ENCODE measurements around the gene CDC42EP1.

The CDC42EP1 gene

DNA sequence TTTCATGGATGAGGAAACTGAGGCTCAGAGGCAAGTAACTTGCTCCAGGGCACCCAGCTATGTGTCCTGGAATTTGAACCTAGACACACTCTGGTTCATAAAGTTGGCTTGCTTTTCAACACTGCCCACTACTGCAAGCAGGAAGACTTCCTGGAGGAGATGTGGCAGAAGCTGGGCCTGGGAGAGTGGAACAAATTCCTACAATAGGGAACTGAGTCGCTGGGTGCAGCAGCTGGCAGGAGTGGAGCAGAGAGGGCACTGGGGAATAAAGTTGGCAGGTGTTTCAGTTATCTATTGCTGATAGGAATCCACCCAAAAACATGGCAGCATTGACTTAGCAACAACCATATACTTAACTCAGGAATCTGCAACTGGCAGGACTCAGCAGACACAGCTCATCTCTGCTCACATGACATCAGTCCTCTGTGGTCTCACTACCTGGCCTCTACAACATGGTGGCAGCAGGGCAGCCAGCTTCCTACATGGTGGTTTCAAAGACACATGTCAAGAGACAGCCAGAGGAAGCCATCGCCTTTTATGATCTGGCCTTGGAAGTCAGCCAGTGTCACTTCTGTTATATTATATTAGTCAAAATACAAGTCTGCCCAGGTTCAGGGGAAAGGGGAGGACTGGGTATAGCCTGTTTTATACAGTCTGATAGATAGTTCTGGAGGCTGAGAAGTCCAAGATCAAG lies 30.5 kb upstream of the CDC42EP1 start:
- Histone ChIP-seq H3K36me3 (replicated peaks; ENCODE audit: insufficient read depth, low read length) (no peaks in the 10 kb centered on the region), H3K4me2 (ENCODE audit: low read depth, low read length) (no peak overlapping the region), H3K27me3 (replicated peaks; ENCODE audit: insufficient read depth, low read length) (peaks cover 25% of the 10 kb centered on the region), H3K9me3 (replicated peaks; ENCODE audit: insufficient read depth, low read length) (no peaks in the 10 kb centered on the region), H3K79me2 (ENCODE audit: low read length) (no peaks in the 10 kb centered on the region), H4K20me1 (ENCODE audit: insufficient read depth, low read length) (no peaks in the 10 kb centered on the region), H3K9ac (ENCODE audit: low read length) (no peak overlapping the region), H3K4me3 (ENCODE audit: low read length) (no peak overlapping the region), H3K9me2 (replicated peaks; ENCODE audit: insufficient read depth, low read length) (no peaks in the 10 kb centered on the region), H2AFZ (ENCODE audit: low read length) (no peak overlapping the region), H3K27ac (ENCODE audit: low read length) (no peak overlapping the region), H3K4me1 (ENCODE audit: low read length) (no peaks in the 10 kb centered on the region), H3F3A (ENCODE audit: insufficient read depth, low read length) (no peaks in the 10 kb centered on the region)
- TF ChIP-seq EZH2 (optimal IDR thresholded peaks at IDR 0.05; ENCODE audit: low read depth, low read length) (no peak), EZH2phosphoT487 (IDR thresholded peaks at IDR 0.05; ENCODE audit: low read length) (no peak)
- TF ChIP-seq, protein P1, sequence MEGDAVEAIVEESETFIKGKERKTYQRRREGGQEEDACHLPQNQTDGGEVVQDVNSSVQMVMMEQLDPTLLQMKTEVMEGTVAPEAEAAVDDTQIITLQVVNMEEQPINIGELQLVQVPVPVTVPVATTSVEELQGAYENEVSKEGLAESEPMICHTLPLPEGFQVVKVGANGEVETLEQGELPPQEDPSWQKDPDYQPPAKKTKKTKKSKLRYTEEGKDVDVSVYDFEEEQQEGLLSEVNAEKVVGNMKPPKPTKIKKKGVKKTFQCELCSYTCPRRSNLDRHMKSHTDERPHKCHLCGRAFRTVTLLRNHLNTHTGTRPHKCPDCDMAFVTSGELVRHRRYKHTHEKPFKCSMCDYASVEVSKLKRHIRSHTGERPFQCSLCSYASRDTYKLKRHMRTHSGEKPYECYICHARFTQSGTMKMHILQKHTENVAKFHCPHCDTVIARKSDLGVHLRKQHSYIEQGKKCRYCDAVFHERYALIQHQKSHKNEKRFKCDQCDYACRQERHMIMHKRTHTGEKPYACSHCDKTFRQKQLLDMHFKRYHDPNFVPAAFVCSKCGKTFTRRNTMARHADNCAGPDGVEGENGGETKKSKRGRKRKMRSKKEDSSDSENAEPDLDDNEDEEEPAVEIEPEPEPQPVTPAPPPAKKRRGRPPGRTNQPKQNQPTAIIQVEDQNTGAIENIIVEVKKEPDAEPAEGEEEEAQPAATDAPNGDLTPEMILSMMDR (IDR thresholded peaks at IDR 0.05; ENCODE audit: low read length) = no peak
- DNase-seq = no peak

DNA sequence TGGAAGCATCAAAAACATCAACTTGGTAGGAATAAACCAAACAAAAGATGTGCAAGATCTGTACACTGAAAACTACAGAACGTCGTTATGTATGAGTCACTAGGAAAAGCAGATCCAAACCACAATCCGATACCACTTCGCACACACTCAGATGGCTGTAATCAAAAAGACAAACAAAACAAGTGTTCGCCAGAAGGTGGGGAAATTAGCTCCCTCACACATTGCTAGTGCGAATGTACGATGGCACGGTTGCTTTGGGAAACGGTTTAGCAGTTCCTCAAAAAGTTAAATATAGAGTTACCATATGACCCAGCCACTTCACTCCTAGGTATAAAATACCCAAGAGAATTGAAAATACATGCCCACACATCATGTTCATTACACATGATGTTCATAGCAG lies 26.3 kb upstream of the CDC42EP1 start:
- no peak overlapping the region for H3K27ac ChIP-seq (ENCODE audit: low read length)
- H3K4me2 ChIP-seq (ENCODE audit: low read depth, low read length) = no peak overlapping the region
- peaks cover 4% of the 10 kb centered on the region; the same call in 1 of the 2 replicates for H3F3A ChIP-seq (ENCODE audit: insufficient read depth, low read length)
- no peaks in the 10 kb centered on the region for H4K20me1 ChIP-seq (ENCODE audit: insufficient read depth, low read length)
- no peaks in the 10 kb centered on the region for H3K36me3 ChIP-seq (replicated peaks; ENCODE audit: insufficient read depth, low read length)
- no peak overlapping the region for H2AFZ ChIP-seq (ENCODE audit: low read length)
- no peaks in the 10 kb centered on the region for H3K9me3 ChIP-seq (replicated peaks; ENCODE audit: insufficient read depth, low read length)
- no peak for TF ChIP-seq EZH2 (optimal IDR thresholded peaks at IDR 0.05; ENCODE audit: low read depth, low read length)
- TF ChIP-seq EZH2phosphoT487 (IDR thresholded peaks at IDR 0.05; ENCODE audit: low read length) = no peak
- TF ChIP-seq, protein P1 (IDR thresholded peaks at IDR 0.05; ENCODE audit: low read length) = no peak
- H3K27me3 ChIP-seq (replicated peaks; ENCODE audit: insufficient read depth, low read length) = peaks cover 3% of the 10 kb centered on the region; the same call in 1 of the 2 replicates
- no peak for DNase-seq
- no peaks in the 10 kb centered on the region for H3K79me2 ChIP-seq (ENCODE audit: low read length)
- no peaks in the 10 kb centered on the region for H3K9me2 ChIP-seq (replicated peaks; ENCODE audit: insufficient read depth, low read length)
- no peak overlapping the region for H3K9ac ChIP-seq (ENCODE audit: low read length)
- no peak overlapping the region for H3K4me3 ChIP-seq (ENCODE audit: low read length)
- peaks cover 8% of the 10 kb centered on the region for H3K4me1 ChIP-seq (ENCODE audit: low read length)

DNA sequence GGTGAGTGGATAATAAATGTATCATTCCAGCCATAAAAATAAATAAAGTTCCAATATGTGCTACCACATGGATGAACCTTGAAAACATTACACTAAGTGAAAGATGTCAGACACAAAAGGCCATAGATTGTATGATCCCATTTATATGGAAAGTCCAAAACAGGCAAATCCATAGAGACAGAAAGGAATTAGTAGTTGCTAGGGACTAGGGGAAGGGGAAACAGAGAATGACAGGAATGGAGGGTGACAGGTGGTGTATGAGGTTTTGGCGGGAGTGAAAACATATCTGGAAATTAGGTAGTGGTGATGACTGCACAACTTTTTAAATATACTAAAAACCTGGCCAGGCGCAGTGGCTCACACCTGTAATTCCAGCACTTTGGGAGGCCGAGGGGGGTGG lies 25.8 kb upstream of the CDC42EP1 start:
- H3F3A ChIP-seq (ENCODE audit: insufficient read depth, low read length) = peaks cover 4% of the 10 kb centered on the region; the same call in 1 of the 2 replicates
- peaks cover 13% of the 10 kb centered on the region for H3K4me1 ChIP-seq (ENCODE audit: low read length)
- H3K79me2 ChIP-seq (ENCODE audit: low read length) = no peaks in the 10 kb centered on the region
- no peaks in the 10 kb centered on the region for H3K36me3 ChIP-seq (replicated peaks; ENCODE audit: insufficient read depth, low read length)
- no peak overlapping the region for H2AFZ ChIP-seq (ENCODE audit: low read length)
- no peak overlapping the region for H3K27ac ChIP-seq (ENCODE audit: low read length)
- H3K27me3 ChIP-seq (replicated peaks; ENCODE audit: insufficient read depth, low read length) = peaks cover 3% of the 10 kb centered on the region; the same call in 1 of the 2 replicates
- no peaks in the 10 kb centered on the region for H3K9me2 ChIP-seq (replicated peaks; ENCODE audit: insufficient read depth, low read length)
- TF ChIP-seq, protein P1 (IDR thresholded peaks at IDR 0.05; ENCODE audit: low read length) = no peak
- TF ChIP-seq EZH2 (optimal IDR thresholded peaks at IDR 0.05; ENCODE audit: low read depth, low read length) = no peak
- TF ChIP-seq EZH2phosphoT487 (IDR thresholded peaks at IDR 0.05; ENCODE audit: low read length) = no peak
- H3K9me3 ChIP-seq (replicated peaks; ENCODE audit: insufficient read depth, low read length) = no peaks in the 10 kb centered on the region
- no peak overlapping the region for H3K4me3 ChIP-seq (ENCODE audit: low read length)
- no peak overlapping the region for H3K4me2 ChIP-seq (ENCODE audit: low read depth, low read length)
- no peaks in the 10 kb centered on the region for H4K20me1 ChIP-seq (ENCODE audit: insufficient read depth, low read length)
- no peak for DNase-seq
- H3K9ac ChIP-seq (ENCODE audit: low read length) = no peak overlapping the region
